T follicular helper cell (primary cell): ENCODE results near the gene TNRC6A.
"Not testable (repeated sequence)": the region's sequence is repeated elsewhere in the genome, so short reads cannot be mapped to it uniquely, and the experiment has no call there.

Experiments used
- DNase-seq: peaks from one replicate; pipeline ENCODE4 v3.0.0-alpha.2; 2020; ENCODE audit warnings: low read depth
- total RNA-seq, 2 experiments: gene quantifications; one replicate each; lab custom pipeline; 2026; lab: John Stamatoyannopoulos, UW

The TNRC6A gene
- total RNA-seq = 110 to 188 reads per million in 2 experiments

- peak; percentile 49 for DNase-seq
Measured at GRCh38 chr16:24729243-24729950, at the start of gene TNRC6A. TNRC6A (plus strand) TSS chr16:24729651; CDS start chr16:24729842, 191 bp downstream.

DNA sequence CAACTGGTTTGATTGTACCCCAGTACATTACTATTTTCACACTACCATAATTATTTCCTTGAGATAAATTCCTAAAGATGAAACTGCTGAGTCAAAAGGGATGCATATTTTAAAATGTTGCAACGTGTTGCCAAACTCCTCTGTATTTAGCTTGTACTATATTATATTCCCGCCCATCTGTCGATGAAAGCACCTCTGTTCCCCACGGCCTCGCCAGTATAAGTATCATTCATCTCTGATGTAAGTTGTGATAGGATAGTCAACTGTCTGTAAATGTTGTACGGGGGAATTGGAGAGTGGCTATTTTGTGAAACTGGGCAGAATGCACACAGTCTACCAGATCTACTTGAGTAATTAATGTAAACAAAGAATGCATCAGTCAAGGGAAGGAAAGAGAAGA is 47.7 kb upstream of the TNRC6A start:
- DNase-seq = no peak

GRCh38 chr16:24683250-24683649 is 46.2 kb upstream of the TNRC6A start:
- no peak for DNase-seq

- no peak for DNase-seq
Measured at GRCh38 chr16:24683847-24684493, 45.5 kb upstream of the TNRC6A start.

GRCh38 chr16:24685539-24686432 is 43.7 kb upstream of the TNRC6A start:
- DNase-seq = no peak

GRCh38 chr16:24686678-24687077 is 42.8 kb upstream of the TNRC6A start:
- DNase-seq = no peak

DNA sequence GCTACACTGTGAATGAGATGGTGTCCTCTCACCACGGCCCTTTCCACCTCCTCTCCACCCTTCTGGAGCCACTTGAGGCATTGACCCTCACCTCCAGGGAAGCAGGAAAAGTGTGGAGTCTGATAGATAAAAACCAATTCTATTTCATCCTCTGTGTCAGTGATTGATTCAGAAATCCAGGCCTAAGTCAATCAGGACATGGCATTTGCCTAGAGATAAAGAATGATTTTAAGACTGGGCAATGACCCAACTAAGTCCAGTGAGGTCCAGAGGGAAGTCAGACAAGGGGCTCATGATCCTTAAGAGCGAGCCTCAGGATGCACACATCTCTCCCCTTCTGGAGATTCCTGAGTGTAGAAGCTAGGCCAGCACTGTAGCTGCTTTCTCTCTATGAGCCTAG is 41.1 kb upstream of the TNRC6A start:
- no peak for DNase-seq

GRCh38 chr16:24689128-24689527 is 40.3 kb upstream of the TNRC6A start:
- no peak for DNase-seq

GRCh38 chr16:24692854-24693253 is 36.6 kb upstream of the TNRC6A start:
- no peak for DNase-seq

GRCh38 chr16:24694931-24695330 is 34.5 kb upstream of the TNRC6A start:
- no peak for DNase-seq

DNA sequence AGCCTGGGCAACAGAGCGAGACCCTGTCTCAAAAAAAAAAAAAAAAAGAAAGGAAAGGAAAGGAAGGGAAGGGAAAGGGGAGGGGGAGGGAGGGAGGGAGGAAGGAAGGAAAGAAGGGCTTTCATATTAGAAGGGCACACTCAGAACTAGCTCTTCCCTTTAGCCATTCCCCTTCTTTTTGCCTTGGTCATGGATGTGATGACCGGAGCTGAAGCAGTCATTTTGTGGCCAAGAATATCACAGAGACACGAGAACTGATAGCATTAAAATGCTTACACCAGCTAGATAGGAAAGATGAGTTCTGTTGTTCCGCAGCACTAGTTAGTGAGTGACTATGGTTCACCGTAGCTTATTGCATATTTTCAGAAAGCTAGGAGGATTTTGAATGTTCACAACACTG is 32.8 kb upstream of the TNRC6A start:
- DNase-seq = no peak

DNA sequence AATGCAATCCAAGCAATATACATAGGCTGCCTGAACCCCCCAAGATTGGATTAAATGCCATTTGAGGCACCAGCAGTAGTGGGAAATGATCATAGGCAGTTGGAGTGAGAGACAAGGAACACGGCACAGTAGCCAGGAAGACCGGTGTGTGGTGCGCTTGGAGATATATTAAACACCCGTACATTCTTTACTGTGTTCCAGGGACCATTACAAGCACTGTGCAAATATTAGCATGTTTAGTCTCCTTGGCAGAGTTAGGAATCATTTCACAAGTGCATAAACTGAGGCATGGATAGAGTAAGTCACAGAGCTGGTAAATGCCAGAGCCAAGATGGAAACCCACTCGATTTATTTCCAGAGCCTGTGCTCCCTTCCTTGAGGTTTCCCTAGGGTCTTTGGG is 31.1 kb upstream of the TNRC6A start:
- DNase-seq = no peak

DNA sequence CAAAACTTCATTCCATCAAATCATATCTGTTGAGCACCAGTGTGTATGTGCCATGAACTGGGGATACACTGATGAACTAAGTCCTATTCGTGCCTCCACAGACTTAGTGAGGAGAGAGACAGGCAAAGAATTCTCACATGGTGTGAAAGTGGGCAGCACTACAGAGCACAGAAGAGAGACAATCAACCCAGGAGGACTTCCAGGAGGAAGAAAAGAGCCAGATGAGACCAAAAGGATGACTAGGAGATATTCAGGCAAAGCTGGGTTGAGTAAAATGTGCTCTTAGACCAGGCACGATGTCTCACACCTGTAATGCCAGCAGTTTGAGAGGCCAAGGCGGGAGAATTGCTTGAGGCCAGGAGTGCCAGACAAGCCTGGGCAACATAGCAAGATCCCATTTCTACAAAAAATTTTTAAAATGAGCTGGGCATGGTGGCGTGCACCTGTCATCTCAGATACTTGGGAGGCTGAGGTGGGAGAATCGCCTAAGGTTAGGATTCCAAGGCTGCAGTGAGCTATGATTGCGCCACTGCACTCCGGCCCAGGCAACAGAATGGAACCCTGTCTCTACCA is 30.2 kb upstream of the TNRC6A start:
- DNase-seq = no peak

GRCh38 chr16:24700549-24701392 is 28.7 kb upstream of the TNRC6A start:
- DNase-seq = no peak

DNA sequence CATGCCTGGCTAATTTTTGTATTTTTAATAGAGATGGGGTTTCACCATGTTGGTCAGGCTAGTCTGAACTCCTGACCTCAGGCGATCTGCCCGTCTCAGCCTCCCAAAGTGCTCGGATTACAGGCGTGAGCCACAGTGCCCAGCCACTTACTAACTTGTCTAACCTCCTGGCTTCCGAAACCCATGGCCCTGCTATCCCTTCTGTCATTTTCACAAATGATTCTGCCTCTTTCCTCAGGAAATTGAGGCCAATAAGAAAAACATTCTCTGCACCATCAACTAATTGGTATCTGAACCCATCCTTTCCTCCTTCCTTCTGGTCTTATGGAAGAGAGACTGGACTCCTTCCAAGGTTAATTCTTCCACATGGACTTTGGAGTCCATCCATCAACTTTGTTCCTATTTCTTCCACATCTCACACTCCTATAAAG is 27.9 kb upstream of the TNRC6A start:
- DNase-seq = no peak

DNA sequence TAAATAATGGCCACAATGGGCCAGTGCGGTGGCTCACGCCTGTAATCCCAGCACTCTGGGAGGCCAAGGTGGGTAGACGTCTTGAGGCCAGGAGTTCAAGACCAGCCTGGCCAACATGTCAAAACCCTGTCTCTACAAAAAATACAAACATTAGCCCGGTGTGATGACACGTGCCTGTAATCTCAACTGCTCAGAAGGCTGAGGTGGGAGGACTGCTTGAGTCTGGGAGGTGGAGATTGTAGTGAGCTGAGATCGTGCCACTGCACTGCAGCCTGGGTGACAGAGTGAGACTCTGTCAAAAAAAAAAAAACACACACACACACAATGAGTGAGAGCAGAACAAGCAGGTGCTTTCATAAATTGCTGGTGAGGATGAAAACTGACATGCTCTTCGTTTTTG is 21.7 kb upstream of the TNRC6A start:
- not testable (repeated sequence) for DNase-seq

DNA sequence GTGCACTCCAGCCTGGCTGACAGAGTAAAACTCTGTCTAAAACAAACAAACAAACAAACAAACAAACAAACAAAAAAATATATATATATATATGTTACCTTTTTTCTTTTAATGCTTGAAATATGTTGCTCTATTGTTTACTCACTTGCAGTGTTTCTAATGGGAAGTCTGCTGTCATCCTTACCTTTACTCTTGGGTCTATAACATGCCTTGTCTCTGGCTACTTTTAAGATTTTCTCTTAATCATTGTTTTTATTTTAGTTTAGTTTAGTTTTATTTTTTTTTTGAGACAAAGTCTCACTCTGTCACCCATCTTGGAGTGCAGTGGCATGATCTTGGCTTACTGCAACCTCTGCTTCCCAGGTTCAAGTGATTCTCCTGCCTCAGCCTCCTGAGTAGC is 16.1 kb upstream of the TNRC6A start:
- DNase-seq = no peak

- no peak for DNase-seq
Measured at GRCh38 chr16:24717411-24717810, 12.0 kb upstream of the TNRC6A start.

DNA sequence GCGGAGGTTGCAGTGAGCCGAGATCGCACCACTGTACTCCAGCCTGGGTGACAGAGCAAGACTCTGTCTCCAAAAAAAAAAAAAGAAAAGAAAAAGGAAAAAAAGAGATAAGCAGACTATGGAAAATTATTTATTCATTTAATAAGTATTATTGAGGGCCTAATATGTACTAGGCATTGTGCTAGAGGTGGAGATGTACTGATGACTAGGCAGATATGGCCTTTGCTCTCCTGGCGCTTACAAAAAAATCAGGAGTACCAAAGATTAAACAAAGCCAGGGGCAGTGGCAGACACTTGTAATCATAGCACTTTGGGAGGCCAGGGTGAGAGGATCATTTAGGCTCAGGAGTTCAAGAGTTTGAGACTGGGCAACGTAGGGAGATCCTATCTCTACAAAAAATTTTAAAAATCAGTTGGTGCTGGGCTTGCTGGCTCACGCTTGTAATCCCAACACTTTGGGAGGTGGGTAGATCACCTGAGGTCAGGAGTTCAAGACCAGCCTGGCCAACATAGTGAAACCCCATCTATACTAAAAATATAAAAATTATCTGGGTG is 10.4 kb upstream of the TNRC6A start:
- no peak for DNase-seq

GRCh38 chr16:24721830-24722238 is 7.6 kb upstream of the TNRC6A start:
- no peak for DNase-seq

DNA sequence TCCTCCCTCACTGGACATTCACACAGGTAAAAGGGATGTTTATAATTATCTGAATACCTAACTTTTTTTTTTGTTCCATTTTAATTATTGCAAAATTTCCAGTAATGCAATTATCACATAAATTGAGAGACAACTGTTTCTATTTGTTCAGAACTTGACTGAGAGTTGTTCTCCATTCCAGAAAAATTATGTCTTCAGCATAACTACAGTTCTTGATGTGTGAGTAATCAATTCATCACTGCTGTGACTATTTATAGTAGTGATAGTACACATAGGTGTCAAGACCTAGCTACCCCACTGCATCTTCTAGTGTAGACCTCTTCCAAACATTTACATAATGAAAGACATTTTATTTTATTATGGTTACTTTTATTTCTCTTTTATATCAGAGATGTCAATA is 5.8 kb upstream of the TNRC6A start:
- no peak for DNase-seq
